GM12878 (cell line): ENCODE measurements around the gene BANP.

Experiments
- CUX1 ChIP-seq: IDR thresholded peaks from 2 replicates; pipeline ENCODE4 v1.6.1; 2012; ENCODE audit warnings: improper control_type of control experiment, low read depth, low read length; ENCODE audit not compliant: insufficient replicate concordance
- FOXM1 ChIP-seq: IDR thresholded peaks from 2 replicates; pipeline ENCODE4 v1.6.1; 2012; ENCODE audit warnings: low read depth, mild to moderate bottlenecking, inconsistent platforms, low read length, moderate library complexity
- HCFC1 ChIP-seq: fragments of 150-350 bp; IDR thresholded peaks from 2 replicates; pipeline ENCODE4 v1.6.1; 2014; ENCODE audit warnings: low read length
- MAX ChIP-seq: IDR thresholded peaks from 2 replicates; pipeline ENCODE4 v1.6.1; 2012; ENCODE audit warnings: low read depth, low read length, improper control_type of control experiment
- POLR2A ChIP-seq: IDR thresholded peaks from 2 replicates; pipeline ENCODE4 v1.6.1; 2011; ENCODE audit warnings: low read depth, mild to moderate bottlenecking, low read length
- RAD21 ChIP-seq: IDR thresholded peaks from 2 replicates; pipeline ENCODE4 v1.6.1; 2011; ENCODE audit warnings: mild to moderate bottlenecking, low read depth, low read length, moderate library complexity; ENCODE audit not compliant: insufficient read depth
- TAF1 ChIP-seq: IDR thresholded peaks from 2 replicates; pipeline ENCODE4 v1.6.1; 2011; ENCODE audit warnings: mild to moderate bottlenecking, low read depth, low read length, borderline replicate concordance
- ZNF24 ChIP-seq: fragments of 450-650 bp; IDR thresholded peaks from 2 replicates; pipeline ENCODE4 v1.6.1; 2017; ENCODE audit warnings: antibody characterized with exemption, mild to moderate bottlenecking
- TF ChIP-seq, protein P1 (sequence below), 3 experiments: IDR thresholded peaks in 2 of 3; conservative IDR thresholded peaks in 1 of 3; 2 replicates each; pipeline ENCODE4 v1.5.1; 2011; ENCODE audit warnings: low read depth in 3 of 3, low read length in 3 of 3, mild to moderate bottlenecking in 3 of 3, control low read depth in 2 of 3, moderate library complexity in 2 of 3, inconsistent platforms in 1 of 3, mixed read lengths in 1 of 3; ENCODE audit not compliant: control insufficient read depth in 2 of 3, insufficient read depth in 1 of 3; ENCODE audit errors: extremely low read depth in 1 of 3
- TF ChIP-seq, protein P2 (sequence below): IDR thresholded peaks from 2 replicates; pipeline ENCODE4 v1.6.1; 2012; ENCODE audit warnings: mild to moderate bottlenecking, low read depth, low read length

DNA sequence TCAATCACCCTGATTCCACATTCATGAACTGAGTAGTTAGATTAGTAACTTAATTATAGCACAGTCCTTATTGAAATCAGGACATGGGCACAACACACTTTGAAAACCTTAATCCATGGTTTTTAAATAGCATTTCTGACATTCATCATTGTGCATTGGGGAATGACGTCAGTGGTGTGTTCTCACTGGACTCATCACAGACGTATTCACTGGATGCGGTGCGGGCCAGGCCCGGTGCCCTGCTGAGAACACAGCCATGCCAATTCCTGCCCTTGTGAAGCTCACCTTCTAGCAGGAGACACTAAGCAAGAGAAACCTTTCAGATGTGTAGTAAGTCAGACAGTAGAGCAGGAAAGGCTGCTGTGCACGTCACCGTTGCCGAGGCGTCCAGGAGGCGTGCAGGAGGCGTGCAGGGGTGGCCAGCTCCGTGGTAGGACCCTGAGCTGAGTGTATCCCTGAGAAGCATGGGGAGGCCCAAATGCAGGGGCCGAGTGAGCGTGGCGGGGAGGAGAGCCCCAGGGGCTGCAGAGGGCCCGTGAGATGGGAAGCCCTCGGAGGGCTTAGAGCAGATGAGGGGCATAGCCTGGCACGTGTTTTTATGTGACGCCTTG, 12.9 kb downstream of the BANP start:
- TF ChIP-seq HCFC1 (no peak), CUX1 (no peak), POLR2A (no peak), RAD21 (no peak), ZNF24 (no peak), MAX (no peak), TAF1 (no peak), FOXM1 (no peak)
- TF ChIP-seq, protein P1, sequence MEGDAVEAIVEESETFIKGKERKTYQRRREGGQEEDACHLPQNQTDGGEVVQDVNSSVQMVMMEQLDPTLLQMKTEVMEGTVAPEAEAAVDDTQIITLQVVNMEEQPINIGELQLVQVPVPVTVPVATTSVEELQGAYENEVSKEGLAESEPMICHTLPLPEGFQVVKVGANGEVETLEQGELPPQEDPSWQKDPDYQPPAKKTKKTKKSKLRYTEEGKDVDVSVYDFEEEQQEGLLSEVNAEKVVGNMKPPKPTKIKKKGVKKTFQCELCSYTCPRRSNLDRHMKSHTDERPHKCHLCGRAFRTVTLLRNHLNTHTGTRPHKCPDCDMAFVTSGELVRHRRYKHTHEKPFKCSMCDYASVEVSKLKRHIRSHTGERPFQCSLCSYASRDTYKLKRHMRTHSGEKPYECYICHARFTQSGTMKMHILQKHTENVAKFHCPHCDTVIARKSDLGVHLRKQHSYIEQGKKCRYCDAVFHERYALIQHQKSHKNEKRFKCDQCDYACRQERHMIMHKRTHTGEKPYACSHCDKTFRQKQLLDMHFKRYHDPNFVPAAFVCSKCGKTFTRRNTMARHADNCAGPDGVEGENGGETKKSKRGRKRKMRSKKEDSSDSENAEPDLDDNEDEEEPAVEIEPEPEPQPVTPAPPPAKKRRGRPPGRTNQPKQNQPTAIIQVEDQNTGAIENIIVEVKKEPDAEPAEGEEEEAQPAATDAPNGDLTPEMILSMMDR (IDR thresholded peaks at IDR 0.05 in 2 of 3, conservative IDR thresholded peaks at IDR 0.05 in 1 of 3; ENCODE audit: control insufficient read depth in 2 of 3, extremely low read depth in 1 of 3, insufficient read depth in 1 of 3, low read depth in 3 of 3, low read length in 3 of 3): no peak
- TF ChIP-seq, protein P2, sequence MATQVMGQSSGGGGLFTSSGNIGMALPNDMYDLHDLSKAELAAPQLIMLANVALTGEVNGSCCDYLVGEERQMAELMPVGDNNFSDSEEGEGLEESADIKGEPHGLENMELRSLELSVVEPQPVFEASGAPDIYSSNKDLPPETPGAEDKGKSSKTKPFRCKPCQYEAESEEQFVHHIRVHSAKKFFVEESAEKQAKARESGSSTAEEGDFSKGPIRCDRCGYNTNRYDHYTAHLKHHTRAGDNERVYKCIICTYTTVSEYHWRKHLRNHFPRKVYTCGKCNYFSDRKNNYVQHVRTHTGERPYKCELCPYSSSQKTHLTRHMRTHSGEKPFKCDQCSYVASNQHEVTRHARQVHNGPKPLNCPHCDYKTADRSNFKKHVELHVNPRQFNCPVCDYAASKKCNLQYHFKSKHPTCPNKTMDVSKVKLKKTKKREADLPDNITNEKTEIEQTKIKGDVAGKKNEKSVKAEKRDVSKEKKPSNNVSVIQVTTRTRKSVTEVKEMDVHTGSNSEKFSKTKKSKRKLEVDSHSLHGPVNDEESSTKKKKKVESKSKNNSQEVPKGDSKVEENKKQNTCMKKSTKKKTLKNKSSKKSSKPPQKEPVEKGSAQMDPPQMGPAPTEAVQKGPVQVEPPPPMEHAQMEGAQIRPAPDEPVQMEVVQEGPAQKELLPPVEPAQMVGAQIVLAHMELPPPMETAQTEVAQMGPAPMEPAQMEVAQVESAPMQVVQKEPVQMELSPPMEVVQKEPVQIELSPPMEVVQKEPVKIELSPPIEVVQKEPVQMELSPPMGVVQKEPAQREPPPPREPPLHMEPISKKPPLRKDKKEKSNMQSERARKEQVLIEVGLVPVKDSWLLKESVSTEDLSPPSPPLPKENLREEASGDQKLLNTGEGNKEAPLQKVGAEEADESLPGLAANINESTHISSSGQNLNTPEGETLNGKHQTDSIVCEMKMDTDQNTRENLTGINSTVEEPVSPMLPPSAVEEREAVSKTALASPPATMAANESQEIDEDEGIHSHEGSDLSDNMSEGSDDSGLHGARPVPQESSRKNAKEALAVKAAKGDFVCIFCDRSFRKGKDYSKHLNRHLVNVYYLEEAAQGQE: no peak
